GM12878 (cell line): ENCODE measurements around the gene GNAO1. TPM values are rescaled to one million over a fixed set of nuclear protein-coding genes. Genes with fewer than 3 reads are reported as not detected.

ENCODE experiments used
- ATAC-seq: fragments of 200-7000 bp; cut with Tn5 transposase; 3 replicates; pipeline ENCODE4 v1.9.1; 2020; ENCODE audit warnings: mild to moderate bottlenecking, moderate library complexity
- BruUV-seq: library from RNA; stranded (reverse); fragments of 400-500 nt; replicated peaks from 2 replicates; lab custom pipeline; 2021; lab: Mats Ljungman, UMichigan
- CTCF ChIA-PET: fragments of 300-600 bp; sonication (Branson Sonifier 250); formaldehyde crosslinking; extraction: SDS; loops from one replicate; lab custom pipeline; 2021; ENCODE audit warnings: inconsistent platforms; lab: Yijun Ruan, JAX
- POLR2A ChIA-PET: fragments of 350-600 bp; formaldehyde crosslinking; extraction: SDS; loops from one replicate; lab custom pipeline; 2021; ENCODE audit warnings: inconsistent platforms; lab: Charles Lee
- RAD21 ChIA-PET: fragments of 300-600 bp; sonication (Branson Sonifier 250); formaldehyde crosslinking; loops from one replicate; lab custom pipeline; 2023; ENCODE audit warnings: antibody characterized with exemption; ENCODE audit not compliant: unreplicated experiment; lab: Charles Lee
- SMC1A ChIA-PET: fragments of 300-600 bp; sonication (Branson Sonifier 250); formaldehyde crosslinking; loops from one replicate; lab custom pipeline; 2023; ENCODE audit not compliant: unreplicated experiment, uncharacterized antibody; lab: Charles Lee
- DNase-seq: peaks from one replicate; pipeline ENCODE4 v3.0.0-alpha.2; 2011; ENCODE audit warnings: low read depth, low spot score
- FAIRE-seq: peaks from 3 replicates; lab custom pipeline; 2011; peaks lifted over from hg19 to GRCh38; lab: Jason Lieb, UNC
- H2AFZ ChIP-seq: 2 replicates; pipeline ENCODE4 v1.6.0; 2011; ENCODE audit warnings: low read depth, low read length, control low read depth; ENCODE audit not compliant: control insufficient read depth
- H3K27ac ChIP-seq: 2 replicates; pipeline ENCODE4 v1.5.1; 2011; ENCODE audit warnings: control low read depth; ENCODE audit not compliant: control insufficient read depth, insufficient read depth
- H3K27me3 ChIP-seq, 2 experiments: replicated peaks in 1 of 2; 2 replicates each; pipeline versions ENCODE4 v1.6.0 to v1.6.1; 2011; ENCODE audit warnings: low read length in 1 of 2; ENCODE audit not compliant: control insufficient read depth in 2 of 2, insufficient read depth in 2 of 2
- H3K36me3 ChIP-seq, 2 experiments: 2 replicates each; pipeline ENCODE4 v1.5.1; 2011; ENCODE audit warnings: low read length in 1 of 2; ENCODE audit not compliant: control insufficient read depth in 2 of 2, insufficient read depth in 2 of 2
- H3K4me1 ChIP-seq: 2 replicates; pipeline ENCODE4 v1.6.1; 2011; ENCODE audit warnings: mild to moderate bottlenecking, low read length, moderate library complexity, mixed read lengths; ENCODE audit not compliant: control insufficient read depth, insufficient read depth
- H3K4me2 ChIP-seq: 2 replicates; pipeline ENCODE4 v1.6.0; 2011; ENCODE audit warnings: control low read depth; ENCODE audit not compliant: control insufficient read depth, insufficient read depth
- H3K4me3 ChIP-seq: fragments of 200-600 bp; sonication (generic); 2 replicates; pipeline ENCODE4 v1.5.1; 2016
- H3K79me2 ChIP-seq: 2 replicates; pipeline ENCODE4 v1.6.0; 2011; ENCODE audit warnings: low read length; ENCODE audit not compliant: control insufficient read depth, insufficient read depth
- H3K9ac ChIP-seq: 2 replicates; pipeline ENCODE4 v1.8.0; 2011; ENCODE audit warnings: low read length, control low read depth, mixed read lengths; ENCODE audit not compliant: control insufficient read depth, insufficient read depth
- H3K9me3 ChIP-seq: replicated peaks from 3 replicates; pipeline ENCODE4 v1.5.1; 2011; ENCODE audit warnings: mild to moderate bottlenecking, low read length; ENCODE audit not compliant: control insufficient read depth, insufficient read depth
- H4K20me1 ChIP-seq: 2 replicates; pipeline ENCODE4 v1.6.0; 2011; ENCODE audit not compliant: control insufficient read depth, insufficient read depth
- ASH2L ChIP-seq: fragments of 300-600, 200-600 bp; sonication (generic); IDR thresholded peaks from 2 replicates; pipeline ENCODE4 v1.6.1; 2017; ENCODE audit warnings: low read depth, mild to moderate bottlenecking, borderline replicate concordance
- CREB1 ChIP-seq: IDR thresholded peaks from 2 replicates; pipeline ENCODE4 v1.6.1; 2012; ENCODE audit warnings: low read depth, mild to moderate bottlenecking, inconsistent platforms
- EED ChIP-seq: sonication (generic); IDR thresholded peaks from 2 replicates; pipeline ENCODE4 v1.6.1; 2016; ENCODE audit warnings: antibody characterized with exemption, low read depth
- ELK1 ChIP-seq: IDR thresholded peaks from 2 replicates; pipeline ENCODE4 v1.6.1; 2012; ENCODE audit warnings: low read depth, low read length, improper control_type of control experiment
- EP300 ChIP-seq, 2 experiments: fragments of 150-350 bp in 1 of 2; IDR thresholded peaks; 2 replicates each; pipeline ENCODE4 v1.6.1; 2011 to 2012; ENCODE audit warnings: low read depth in 2 of 2, low read length in 2 of 2, borderline replicate concordance in 1 of 2, improper control_type of control experiment in 1 of 2, inconsistent platforms in 1 of 2; ENCODE audit not compliant: control insufficient read depth in 1 of 2
- FOS ChIP-seq: IDR thresholded peaks from 3 replicates; pipeline ENCODE4 v1.6.1; 2011; ENCODE audit warnings: borderline replicate concordance; ENCODE audit not compliant: insufficient read length; ENCODE audit errors: extremely low read depth
- MAX ChIP-seq: IDR thresholded peaks from 2 replicates; pipeline ENCODE4 v1.6.1; 2012; ENCODE audit warnings: low read depth, low read length, improper control_type of control experiment
- MXI1 ChIP-seq: fragments of 150-350 bp; IDR thresholded peaks from 2 replicates; pipeline ENCODE4 v1.6.1; 2011; ENCODE audit warnings: low read depth, mild to moderate bottlenecking, inconsistent platforms, low read length, improper control_type of control experiment
- NR2F1 ChIP-seq: fragments of 450-650 bp; conservative IDR thresholded peaks from 2 replicates; pipeline ENCODE4 v1.6.1; 2017; ENCODE audit warnings: mild to moderate bottlenecking
- PAX5 ChIP-seq: IDR thresholded peaks from 2 replicates; pipeline ENCODE4 v1.6.1; 2011; ENCODE audit warnings: low read depth, low read length, borderline replicate concordance
- POLR2AphosphoS2 ChIP-seq: IDR thresholded peaks from 2 replicates; pipeline ENCODE4 v1.6.1; 2011; ENCODE audit warnings: low read depth, mild to moderate bottlenecking, low read length, improper control_type of control experiment, moderate library complexity
- PRDM15 ChIP-seq: fragments of 450-650 bp; formaldehyde crosslinking; IDR thresholded peaks from 2 replicates; pipeline ENCODE4 v1.4.0; 2020; ENCODE audit warnings: mild to moderate bottlenecking, moderate library complexity
- SUZ12 ChIP-seq: fragments of 200-600 bp; sonication (generic); IDR thresholded peaks from one replicate; pipeline ENCODE4 v1.6.1; 2018; ENCODE audit warnings: antibody characterized with exemption, mild to moderate bottlenecking; ENCODE audit not compliant: unreplicated experiment
- ZNF24 ChIP-seq: fragments of 450-650 bp; IDR thresholded peaks from 2 replicates; pipeline ENCODE4 v1.6.1; 2017; ENCODE audit warnings: antibody characterized with exemption, mild to moderate bottlenecking
- WGBS: methylation state at CpG from one replicate; pipeline ENCODE4 v1.1.6; 2016; ENCODE audit warnings: low lambda C conversion rate; ENCODE audit not compliant: insufficient replicate concordance, insufficient coverage; ENCODE audit errors: missing lambda C conversion rate; 5-methylcytosine and 5-hydroxymethylcytosine counted together
- in situ Hi-C: fragments of 300-500 bp; cut with MboI; formaldehyde crosslinking; loops from 9 replicates; pipeline ENCODE4 v1.14.3; 2018; ENCODE audit warnings: mixed read lengths
- intact Hi-C: fragments of 100-400 bp; cut with micrococcal nuclease; formaldehyde crosslinking; loops from one replicate; pipeline ENCODE4 v1.14.2; 2022; ENCODE audit not compliant: unreplicated experiment
- polyA plus RNA-seq, 11 experiments: library from polyadenylated mRNA; depleted of rRNA in 4 of 11; unstranded in 6 of 11; stranded (reverse) in 5 of 11; fragments of >200 nt; fragmentation: Nextera tagmentation in 4 of 11; fragmentation: Illumina TruSeq in 1 of 11; extraction: Ambion mirVana in 4 of 11; extraction: Trizol in 1 of 11; gene quantifications; 1 replicate in 1 of 11; 2 replicates in 10 of 11; pipeline versions ENCODE4 v1.2.1 to v1.2.3, GENCODE V29; 2011 to 2016; ENCODE audit warnings: inconsistent platforms in 2 of 11, missing spikeins in 2 of 11, low read depth in 1 of 11
- total RNA-seq, 4 experiments: library from RNA; depleted of rRNA in 3 of 4; stranded (reverse); fragments of >200 nt in 3 of 4; fragmentation: Illumina TruSeq in 1 of 4; extraction: Trizol in 1 of 4; gene quantifications; 2 replicates each; pipeline versions ENCODE4 v1.2.1 to v1.2.3, GENCODE V29; 2013 to 2021

Gene GNAO1
- total and polyA plus RNA-seq, 10 of the 15 experiments (the other 5 are each of a cell fraction or from before 2014, with no cell fraction given): 0.05 to 0.28 (median 0.14) TPM; not detected in 6

DNA sequence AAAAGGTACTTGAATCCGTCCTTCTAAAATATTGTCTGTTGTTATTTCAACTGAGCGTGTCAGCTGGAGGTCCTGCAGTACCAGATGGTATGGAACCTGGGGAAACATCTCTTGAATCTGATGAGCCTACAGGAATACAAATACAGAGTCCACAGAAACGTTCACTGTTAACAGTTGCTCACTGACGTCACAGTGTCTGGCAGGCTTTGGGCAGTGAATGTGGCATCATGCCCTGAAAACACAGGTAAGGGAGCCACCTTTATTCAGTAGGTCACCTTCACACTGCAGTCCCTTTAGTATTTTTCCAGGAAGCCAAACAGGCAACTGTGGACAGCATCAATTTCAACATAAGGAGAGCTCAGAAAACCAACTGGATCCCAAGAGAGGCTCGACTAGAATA lies 177.9 kb downstream of the GNAO1 start:
- in situ Hi-C loops: no loop called here
- no peaks in the 10 kb centered on the region for H3K27me3 ChIP-seq
- H3K4me3 ChIP-seq: no peak overlapping the region
- H3K9ac ChIP-seq: no peak overlapping the region
- POLR2A ChIA-PET: no interaction called here
- H3K4me1 ChIP-seq: no peaks in the 10 kb centered on the region
- CTCF ChIA-PET: interaction anchor here (1.2 to 7.1 kb wide), 2 partner anchors 10 to 12 kb away, joined by 3 to 32 read pairs; no protein-coding TSS in a partner anchor
- no TSS peak for BruUV-seq
- no peak for ATAC-seq
- no peak for DNase-seq
- RAD21 ChIA-PET: no interaction called here
- SMC1A ChIA-PET: interaction anchor here (0.6 kb wide), 1 partner anchor 582 kb away, joined by 3 read pairs; no protein-coding TSS in a partner anchor
- no peak overlapping the region for H3K4me2 ChIP-seq
- intact Hi-C loops: no loop called here
- TF ChIP-seq MAX (no peak), ZNF24 (no peak), ELK1 (no peak), MXI1 (no peak), CREB1 (no peak), PRDM15 (CRISPR knock-in tag) (no peak), PAX5 (no peak), SUZ12 (no peak), EED (no peak), NR2F1 (no peak), EP300 (IDR thresholded peaks at IDR 0.05; ENCODE audit: borderline replicate concordance in 1 of 2, control insufficient read depth in 1 of 2, low read depth in 2 of 2, low read length in 2 of 2) (no peak), POLR2AphosphoS2 (no peak), FOS (no peak), ASH2L (no peak)
- no peak for FAIRE-seq
- no peak overlapping the region for H3K27ac ChIP-seq
- no peaks in the 10 kb centered on the region for H4K20me1 ChIP-seq
- H3K79me2 ChIP-seq: no peaks in the 10 kb centered on the region
- H2AFZ ChIP-seq: no peak overlapping the region
- WGBS: 84% methylated on average over 5 of the region's 5 CpGs
- no peaks in the 10 kb centered on the region for H3K9me3 ChIP-seq
- peaks cover 21 to 26% of the 10 kb centered on the region in 2 experiments for H3K36me3 ChIP-seq
